Measurements from ENCODE around the gene ANAPC15.

Gene ANAPC15

GRCh38 chr11:72079819-72080325 lies 32.6 kb downstream of the ANAPC15 start:
- 8% methylated on average over 11 of the region's 16 CpGs for WGBS
- H3K4me2 ChIP-seq (ENCODE audit: low read length, poor library complexity, severe bottlenecking) = peak overlapping the region; percentile 69

GRCh38 chr11:72078477-72078876 lies 34.0 kb downstream of the ANAPC15 start:
- peaks cover 10% of the 10 kb centered on the region for H3K79me1 ChIP-seq (replicated peaks; ENCODE audit: low read length, poor library complexity, severe bottlenecking)
- no peak overlapping the region for H3K23ac ChIP-seq (ENCODE audit: low read length in 2 of 2)
- H3K4me3 ChIP-seq (ENCODE audit: insufficient read depth in 1 of 2, low read depth in 1 of 2, low read length in 2 of 2) = peak overlapping the region in 1 of 2 experiments; percentile 93
- no peak overlapping the region for H2BK5ac ChIP-seq (ENCODE audit: low read depth, low read length, poor library complexity, severe bottlenecking)
- peak overlapping the region; percentile 94 for H3K9ac ChIP-seq (ENCODE audit: low read length)
- 85% methylated on average over 5 of the region's 6 CpGs for WGBS
- no peak overlapping the region for H2AFZ ChIP-seq (ENCODE audit: low read depth, low read length)
- H3K4ac ChIP-seq (ENCODE audit: low read depth in 1 of 2, low read length in 2 of 2) = no peak overlapping the region
- H3K9me3 ChIP-seq (ENCODE audit: control insufficient read depth, low read length) = no peaks in the 10 kb centered on the region
- no peaks in the 10 kb centered on the region for H3K36me3 ChIP-seq (ENCODE audit: control insufficient read depth in 1 of 2, insufficient read depth in 2 of 2, low read depth in 1 of 2, low read length in 2 of 2)
- no peak overlapping the region for H3K27ac ChIP-seq (ENCODE audit: low read length, poor library complexity, severe bottlenecking)
- H3K4me2 ChIP-seq (ENCODE audit: low read length, poor library complexity, severe bottlenecking) = no peak overlapping the region
- H4K8ac ChIP-seq (ENCODE audit: low read length) = no peak overlapping the region
- H3K27me3 ChIP-seq (ENCODE audit: control insufficient read depth in 1 of 2, insufficient read depth in 1 of 2, low read length in 2 of 2) = no peaks in the 10 kb centered on the region
- no peak overlapping the region for H4K91ac ChIP-seq (ENCODE audit: low read length)
- no peak overlapping the region for H2BK120ac ChIP-seq (ENCODE audit: low read depth, low read length)
- no peak overlapping the region for H2BK12ac ChIP-seq (ENCODE audit: low read length in 2 of 2)
- H3K18ac ChIP-seq (ENCODE audit: low read depth in 1 of 2, low read length in 2 of 2) = no peak overlapping the region
- H3K4me1 ChIP-seq (ENCODE audit: control insufficient read depth, insufficient read depth, low read depth, low read length) = peaks cover 3% of the 10 kb centered on the region
- no peak overlapping the region for H2BK15ac ChIP-seq (ENCODE audit: low read depth, poor library complexity, severe bottlenecking)
- no peak overlapping the region for H3K14ac ChIP-seq (ENCODE audit: low read length in 2 of 2)
- DNase-seq = no peak
- no peak overlapping the region for H2AK5ac ChIP-seq (ENCODE audit: low read length, severe bottlenecking)

More at GRCh38 chr11:72079819-72080325, 32.6 kb downstream of the ANAPC15 start:
- Histone ChIP-seq H2BK12ac (ENCODE audit: low read length in 2 of 2) (no peak overlapping the region), H3K79me1 (replicated peaks; ENCODE audit: low read length, poor library complexity, severe bottlenecking) (peaks cover 5% of the 10 kb centered on the region), H3K27me3 (ENCODE audit: control insufficient read depth in 1 of 2, insufficient read depth in 1 of 2, low read length in 2 of 2) (no peaks in the 10 kb centered on the region), H4K91ac (ENCODE audit: low read length) (no peak overlapping the region), H3K9ac (ENCODE audit: low read length) (peak overlapping the region; percentile 94), H2BK15ac (ENCODE audit: low read depth, poor library complexity, severe bottlenecking) (no peak overlapping the region), H3K27ac (ENCODE audit: low read length, poor library complexity, severe bottlenecking) (no peak overlapping the region), H2BK5ac (ENCODE audit: low read depth, low read length, poor library complexity, severe bottlenecking) (no peak overlapping the region), H3K4me1 (ENCODE audit: control insufficient read depth, insufficient read depth, low read depth, low read length) (peaks cover 3% of the 10 kb centered on the region), H3K14ac (ENCODE audit: low read length in 2 of 2) (no peak overlapping the region), H3K9me3 (ENCODE audit: control insufficient read depth, low read length) (no peaks in the 10 kb centered on the region), H2AFZ (ENCODE audit: low read depth, low read length) (peak overlapping the region; percentile 66), H3K4me3 (ENCODE audit: insufficient read depth in 1 of 2, low read depth in 1 of 2, low read length in 2 of 2) (peak overlapping the region; percentile 77 to 93), H3K4ac (ENCODE audit: low read depth in 1 of 2, low read length in 2 of 2) (no peak overlapping the region), H4K8ac (ENCODE audit: low read length) (no peak overlapping the region), H3K23ac (ENCODE audit: low read length in 2 of 2) (no peak overlapping the region), H2AK5ac (ENCODE audit: low read length, severe bottlenecking) (no peak overlapping the region), H3K36me3 (ENCODE audit: control insufficient read depth in 1 of 2, insufficient read depth in 2 of 2, low read depth in 1 of 2, low read length in 2 of 2) (peaks cover 0 to under 1% of the 10 kb centered on the region in 2 experiments), H3K18ac (ENCODE audit: low read depth in 1 of 2, low read length in 2 of 2) (no peak overlapping the region), H2BK120ac (ENCODE audit: low read depth, low read length) (no peak overlapping the region)
- no peak for DNase-seq

- no peak overlapping the region for H3K4me2 ChIP-seq (ENCODE audit: low read length, poor library complexity, severe bottlenecking)
- no peak overlapping the region for H4K91ac ChIP-seq (ENCODE audit: low read length)
- H3K4me3 ChIP-seq (ENCODE audit: insufficient read depth in 1 of 2, low read depth in 1 of 2, low read length in 2 of 2) = no peak overlapping the region
- H4K8ac ChIP-seq (ENCODE audit: low read length) = no peak overlapping the region
- no peak overlapping the region for H2BK15ac ChIP-seq (ENCODE audit: low read depth, poor library complexity, severe bottlenecking)
- no peak overlapping the region for H2BK5ac ChIP-seq (ENCODE audit: low read depth, low read length, poor library complexity, severe bottlenecking)
- H3K9me3 ChIP-seq (ENCODE audit: control insufficient read depth, low read length) = no peaks in the 10 kb centered on the region
- peaks cover 6% of the 10 kb centered on the region for H3K4me1 ChIP-seq (ENCODE audit: control insufficient read depth, insufficient read depth, low read depth, low read length)
- H2AFZ ChIP-seq (ENCODE audit: low read depth, low read length) = no peak overlapping the region
- no peak overlapping the region for H2BK120ac ChIP-seq (ENCODE audit: low read depth, low read length)
- no peak overlapping the region for H3K18ac ChIP-seq (ENCODE audit: low read depth in 1 of 2, low read length in 2 of 2)
- no peaks in the 10 kb centered on the region for H3K27me3 ChIP-seq (ENCODE audit: control insufficient read depth in 1 of 2, insufficient read depth in 1 of 2, low read length in 2 of 2)
- peaks cover 7% of the 10 kb centered on the region for H3K79me1 ChIP-seq (replicated peaks; ENCODE audit: low read length, poor library complexity, severe bottlenecking)
- 82% methylated on average over 4 of the region's 4 CpGs for WGBS
- no peak overlapping the region for H3K23ac ChIP-seq (ENCODE audit: low read length in 2 of 2)
- H2BK12ac ChIP-seq (ENCODE audit: low read length in 2 of 2) = no peak overlapping the region
- no peak overlapping the region for H3K14ac ChIP-seq (ENCODE audit: low read length in 2 of 2)
- no peak overlapping the region for H3K27ac ChIP-seq (ENCODE audit: low read length, poor library complexity, severe bottlenecking)
- H3K9ac ChIP-seq (ENCODE audit: low read length) = peak overlapping the region; percentile 12
- H3K36me3 ChIP-seq (ENCODE audit: control insufficient read depth in 1 of 2, insufficient read depth in 2 of 2, low read depth in 1 of 2, low read length in 2 of 2) = no peaks in the 10 kb centered on the region
- no peak overlapping the region for H3K4ac ChIP-seq (ENCODE audit: low read depth in 1 of 2, low read length in 2 of 2)
- DNase-seq = peak; percentile 13
- H2AK5ac ChIP-seq (ENCODE audit: low read length, severe bottlenecking) = no peak overlapping the region
Measured at GRCh38 chr11:72075756-72076155, 36.7 kb downstream of the ANAPC15 start.

DNA sequence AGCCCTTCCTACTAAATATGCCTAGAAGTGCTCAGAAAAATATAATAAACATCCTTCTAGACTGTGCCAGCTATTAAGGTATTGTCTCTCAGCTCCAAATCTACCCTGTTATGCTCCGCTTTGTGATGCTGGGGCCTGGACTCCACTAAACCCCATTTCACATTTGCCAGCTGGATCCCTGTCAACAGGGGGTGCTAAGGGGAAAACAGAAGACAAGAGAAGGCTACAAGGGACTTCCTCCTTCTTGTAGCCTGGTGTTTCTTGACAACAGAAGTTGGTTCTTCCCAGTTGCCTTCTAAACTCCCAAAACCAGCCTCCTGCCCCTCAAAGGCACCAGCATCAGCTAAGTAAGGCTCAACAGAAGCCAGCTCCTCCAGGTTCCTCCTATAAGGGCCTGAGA lies 37.4 kb downstream of the ANAPC15 start:
- peaks cover 9% of the 10 kb centered on the region for H3K4me1 ChIP-seq (ENCODE audit: control insufficient read depth, insufficient read depth, low read depth, low read length)
- H2BK5ac ChIP-seq (ENCODE audit: low read depth, low read length, poor library complexity, severe bottlenecking) = no peak overlapping the region
- H3K9me3 ChIP-seq (ENCODE audit: control insufficient read depth, low read length) = no peaks in the 10 kb centered on the region
- peak overlapping the region; percentile 59 for H4K91ac ChIP-seq (ENCODE audit: low read length)
- no peaks in the 10 kb centered on the region for H3K36me3 ChIP-seq (ENCODE audit: control insufficient read depth in 1 of 2, insufficient read depth in 2 of 2, low read depth in 1 of 2, low read length in 2 of 2)
- peak overlapping the region; percentile 71 for H2BK120ac ChIP-seq (ENCODE audit: low read depth, low read length)
- 100% methylated on average over 1 of the region's 1 CpG for WGBS
- H2AK5ac ChIP-seq (ENCODE audit: low read length, severe bottlenecking) = peak overlapping the region; percentile 70
- H3K18ac ChIP-seq (ENCODE audit: low read depth in 1 of 2, low read length in 2 of 2) = peak overlapping the region in 1 of 2 experiments; percentile 28
- H3K4me3 ChIP-seq (ENCODE audit: insufficient read depth in 1 of 2, low read depth in 1 of 2, low read length in 2 of 2) = no peak overlapping the region
- H2BK12ac ChIP-seq (ENCODE audit: low read length in 2 of 2) = peak overlapping the region; percentile 52 to 57
- no peaks in the 10 kb centered on the region for H3K27me3 ChIP-seq (ENCODE audit: control insufficient read depth in 1 of 2, insufficient read depth in 1 of 2, low read length in 2 of 2)
- no peak overlapping the region for H2BK15ac ChIP-seq (ENCODE audit: low read depth, poor library complexity, severe bottlenecking)
- no peak overlapping the region for H3K27ac ChIP-seq (ENCODE audit: low read length, poor library complexity, severe bottlenecking)
- peak; percentile 50 for DNase-seq
- H3K4me2 ChIP-seq (ENCODE audit: low read length, poor library complexity, severe bottlenecking) = no peak overlapping the region
- no peak overlapping the region for H3K14ac ChIP-seq (ENCODE audit: low read length in 2 of 2)
- H3K79me1 ChIP-seq (replicated peaks; ENCODE audit: low read length, poor library complexity, severe bottlenecking) = peaks cover 7% of the 10 kb centered on the region
- H3K23ac ChIP-seq (ENCODE audit: low read length in 2 of 2) = no peak overlapping the region
- no peak overlapping the region for H2AFZ ChIP-seq (ENCODE audit: low read depth, low read length)
- H4K8ac ChIP-seq (ENCODE audit: low read length) = peak overlapping the region; percentile 80
- peak overlapping the region; percentile 12 for H3K9ac ChIP-seq (ENCODE audit: low read length)
- H3K4ac ChIP-seq (ENCODE audit: low read depth in 1 of 2, low read length in 2 of 2) = no peak overlapping the region
